Panc1 (cell line): ENCODE data around the gene PRUNE2. TPM values are rescaled to one million over a fixed set of nuclear protein-coding genes. Genes with fewer than 3 reads are reported as not detected.

Experiments
- ATAC-seq: fragments of 200-7000 bp; cut with Tn5 transposase; 2 replicates; pipeline ENCODE4 v1.9.1; 2020; ENCODE audit warnings: mild to moderate bottlenecking, moderate library complexity
- BruUV-seq: library from RNA; stranded (reverse); fragments of 400-500 nt; replicated peaks from 2 replicates; lab custom pipeline; 2021; lab: Mats Ljungman, UMichigan
- CTCF ChIA-PET: fragments of 300-600 bp; sonication (Branson Sonifier 250); formaldehyde crosslinking; loops from one replicate; lab custom pipeline; 2022; ENCODE audit warnings: antibody characterized with exemption; lab: Charles Lee
- POLR2A ChIA-PET: fragments of 300-600 bp; sonication (Branson Sonifier 250); formaldehyde crosslinking; loops from one replicate; lab custom pipeline; 2022; ENCODE audit warnings: antibody characterized with exemption; lab: Charles Lee
- DNase-seq: peaks from one replicate; pipeline ENCODE4 v3.0.0-alpha.2; 2010; ENCODE audit warnings: low read depth, low spot score
- H3K27ac ChIP-seq: 2 replicates; pipeline ENCODE4 v1.5.1; 2011; ENCODE audit warnings: mild to moderate bottlenecking, low read length, inconsistent platforms
- H3K27me3 ChIP-seq: fragments of 200-500 bp; sonication (Bioruptor generic); 2 replicates; pipeline ENCODE4 v1.6.0; 2014; ENCODE audit warnings: low read length, inconsistent platforms; ENCODE audit not compliant: control insufficient read depth, insufficient read depth
- H3K36me3 ChIP-seq: fragments of 200-500 bp; sonication (Bioruptor generic); 2 replicates; pipeline ENCODE4 v1.5.1; 2014; ENCODE audit warnings: inconsistent platforms, mild to moderate bottlenecking, low read length, moderate library complexity; ENCODE audit not compliant: control insufficient read depth, insufficient read depth
- H3K4me1 ChIP-seq: 2 replicates; pipeline ENCODE4 v1.5.1; 2011; ENCODE audit warnings: inconsistent platforms, mild to moderate bottlenecking, low read length, moderate library complexity; ENCODE audit not compliant: control insufficient read depth, insufficient read depth
- H3K4me3 ChIP-seq, 2 experiments: 2 replicates each; pipeline ENCODE4 v1.5.1; 2011 to 2012; ENCODE audit warnings: low read depth in 2 of 2, low read length in 2 of 2, mild to moderate bottlenecking in 2 of 2, inconsistent platforms in 1 of 2, moderate library complexity in 1 of 2
- H3K9me3 ChIP-seq: fragments of 200-500 bp; sonication (Bioruptor generic); 2 replicates; pipeline ENCODE4 v1.5.1; 2014; ENCODE audit warnings: low read depth, mild to moderate bottlenecking, inconsistent platforms, low read length, moderate library complexity; ENCODE audit not compliant: control insufficient read depth, insufficient read depth
- CTCF ChIP-seq: fragments of 450-650 bp; IDR thresholded peaks from 2 replicates; pipeline ENCODE4 v1.5.1; 2017; ENCODE audit warnings: mild to moderate bottlenecking
- POLR2AphosphoS5 ChIP-seq: IDR thresholded peaks from 2 replicates; pipeline ENCODE4 v1.6.1; 2012; ENCODE audit warnings: mild to moderate bottlenecking, low read depth, low read length, moderate library complexity
- REST ChIP-seq, 2 experiments: IDR thresholded peaks; 2 replicates each; pipeline ENCODE4 v1.6.1; 2011 to 2012; ENCODE audit warnings: low read depth in 2 of 2, control low read depth in 1 of 2, low read length in 1 of 2, mild to moderate bottlenecking in 1 of 2, moderate library complexity in 1 of 2; ENCODE audit not compliant: insufficient read depth in 1 of 2
- SIN3A ChIP-seq: IDR thresholded peaks from 2 replicates; pipeline ENCODE4 v1.6.1; 2012; ENCODE audit warnings: low read depth, mild to moderate bottlenecking, low read length, moderate library complexity, borderline replicate concordance; ENCODE audit not compliant: insufficient read depth
- TCF7L2 ChIP-seq: IDR thresholded peaks from 2 replicates; pipeline ENCODE4 v1.6.1; 2011; ENCODE audit warnings: mild to moderate bottlenecking, low read depth, low read length, inconsistent platforms
- in situ Hi-C: cut with HindIII; loops from 2 replicates; pipeline ENCODE4 v1.10.0; 2016; ENCODE audit warnings: low sequenced_read_pairs, low pct_unique_long_range_greater_than_20kb
- intact Hi-C: fragments of 100-400 bp; cut with micrococcal nuclease; formaldehyde crosslinking; loops from one replicate; pipeline ENCODE4 v1.10.0; 2022; ENCODE audit not compliant: unreplicated experiment
- total RNA-seq: library from RNA; stranded (reverse); gene quantifications from one replicate; pipeline ENCODE4 v1.2.1, GENCODE V29; 2021; ENCODE audit not compliant: unreplicated experiment

The PRUNE2 gene
- total RNA-seq, 1 experiment from 2014 or later: 0.18 TPM

- Histone ChIP-seq H3K9me3 (no peaks in the 10 kb centered on the region), H3K4me3 (no peak overlapping the region), H3K27ac (no peak overlapping the region), H3K4me1 (no peaks in the 10 kb centered on the region), H3K36me3 (no peaks in the 10 kb centered on the region), H3K27me3 (no peaks in the 10 kb centered on the region)
- no peak for TF ChIP-seq SIN3A
- TF ChIP-seq TCF7L2: no peak
- no peak for TF ChIP-seq POLR2AphosphoS5
- TF ChIP-seq CTCF: no peak
- no peak for TF ChIP-seq REST (IDR thresholded peaks at IDR 0.05; ENCODE audit: insufficient read depth in 1 of 2, low read depth in 2 of 2, low read length in 1 of 2)
- ChIA-PET CTCF (no interaction called here), POLR2A (no interaction called here)
- DNase-seq (no peak), ATAC-seq (no peak)
- intact Hi-C loops (no loop called here), in situ Hi-C loops (no loop called here)
- BruUV-seq: no TSS peak
Observed at GRCh38 chr9:76676857-76677256, 229.1 kb downstream of the PRUNE2 start.

GRCh38 chr9:76667521-76667957, 238.4 kb downstream of the PRUNE2 start:
- Histone ChIP-seq H3K27ac (no peak overlapping the region), H3K36me3 (no peaks in the 10 kb centered on the region), H3K4me3 (no peak overlapping the region), H3K27me3 (no peaks in the 10 kb centered on the region; the same call in 1 of the 2 replicates), H3K9me3 (no peaks in the 10 kb centered on the region), H3K4me1 (no peaks in the 10 kb centered on the region)
- DNase-seq (no peak), ATAC-seq (no peak)
- intact Hi-C loops (loop anchor here (2.0 kb wide), 1 partner anchor 37 kb away; no protein-coding TSS in a partner anchor), in situ Hi-C loops (no loop called here)
- TF ChIP-seq POLR2AphosphoS5: no peak
- TF ChIP-seq REST (IDR thresholded peaks at IDR 0.05; ENCODE audit: insufficient read depth in 1 of 2, low read depth in 2 of 2, low read length in 1 of 2): no peak
- TF ChIP-seq CTCF: no peak
- no peak for TF ChIP-seq SIN3A
- no peak for TF ChIP-seq TCF7L2
- ChIA-PET POLR2A (no interaction called here), CTCF (interaction anchor here (0.6 kb wide), 1 partner anchor 51 kb away, joined by 3 read pairs; no protein-coding TSS in a partner anchor)
- BruUV-seq: no TSS peak
